ENCODE measurements around the gene GLYR1.
"Not testable (repeated sequence)": the region's sequence is repeated elsewhere in the genome, so short reads cannot be mapped to it uniquely, and the experiment has no call there.

GLYR1 gene

DNA sequence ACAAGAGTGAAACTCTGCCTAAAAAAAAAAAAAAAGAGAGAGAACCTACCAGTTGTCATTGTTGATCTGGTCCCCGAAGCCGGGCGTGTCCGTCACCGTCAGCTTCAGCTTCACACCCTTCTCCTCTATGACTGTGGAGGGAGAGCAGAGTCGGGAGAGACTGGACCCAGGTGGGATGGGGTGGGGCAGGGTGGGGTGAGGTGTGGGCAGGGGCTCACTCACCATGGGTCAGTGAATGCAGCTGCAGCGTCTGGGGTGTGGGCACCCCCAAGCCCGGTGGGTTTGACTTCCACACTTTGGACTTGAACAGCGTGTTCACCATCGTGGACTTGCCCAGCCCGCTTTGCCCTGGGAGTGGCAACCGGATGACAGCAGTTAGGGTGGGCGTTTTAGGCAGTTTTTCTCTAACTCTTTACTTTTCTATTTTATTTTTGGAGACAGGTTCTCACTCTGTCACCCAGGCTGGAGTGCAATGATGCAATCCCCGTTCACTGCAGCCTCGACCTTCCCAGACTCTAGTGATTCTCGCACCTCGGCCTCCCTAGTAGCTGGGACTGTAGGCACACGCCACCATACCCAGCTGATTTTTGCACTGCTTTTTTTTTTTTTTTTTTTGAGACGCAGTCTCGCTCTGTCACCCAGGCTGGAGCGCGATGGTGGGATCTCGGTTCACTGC is 61.2 kb downstream of the GLYR1 start:
- DNase-seq = no peak

DNA sequence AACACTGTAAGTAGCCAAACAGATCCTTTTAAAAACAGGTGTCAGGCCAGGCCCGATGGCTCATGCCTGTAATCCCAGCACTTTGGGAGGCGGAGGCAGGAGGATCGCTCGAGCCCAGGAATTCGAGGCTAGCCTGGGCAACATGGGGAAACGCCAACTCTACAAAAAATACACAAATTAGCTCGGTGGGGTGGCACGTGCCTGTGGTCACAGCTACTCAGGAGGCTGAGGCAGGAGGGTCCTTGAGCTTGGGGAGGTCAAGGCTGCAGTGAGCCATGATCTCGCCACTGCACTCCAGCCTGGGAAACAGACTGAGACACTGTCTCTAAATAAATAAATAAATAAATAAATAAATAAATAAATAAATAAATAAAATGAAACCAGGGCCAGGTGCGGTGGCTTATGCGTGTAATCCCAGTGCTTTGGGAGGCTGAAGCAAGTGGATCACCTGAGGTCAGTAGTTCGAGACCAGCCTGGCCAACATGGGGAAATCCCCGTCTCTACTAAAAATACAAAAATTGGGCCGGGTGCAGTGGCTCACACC is 62.6 kb downstream of the GLYR1 start:
- not testable (repeated sequence) for DNase-seq

DNA sequence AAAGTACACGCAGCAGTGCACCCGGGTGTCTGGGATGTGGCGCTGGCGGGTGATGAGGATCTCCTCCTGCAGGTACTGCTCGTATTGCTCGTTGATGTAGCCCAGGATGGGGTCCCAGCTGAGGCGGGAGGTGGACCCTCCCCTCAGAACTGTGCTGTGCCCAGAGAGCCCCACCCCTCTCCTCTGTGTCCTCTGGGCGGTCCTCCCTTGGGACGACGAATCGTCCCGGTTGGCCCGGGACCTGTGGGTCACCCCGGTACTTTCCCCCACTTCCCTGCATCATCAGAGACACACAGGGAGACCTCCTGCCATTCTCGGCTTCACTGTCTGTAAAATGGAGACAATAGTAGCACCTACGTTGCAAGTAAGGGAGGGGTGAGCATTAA is 63.1 kb downstream of the GLYR1 start:
- DNase-seq = no peak

DNA sequence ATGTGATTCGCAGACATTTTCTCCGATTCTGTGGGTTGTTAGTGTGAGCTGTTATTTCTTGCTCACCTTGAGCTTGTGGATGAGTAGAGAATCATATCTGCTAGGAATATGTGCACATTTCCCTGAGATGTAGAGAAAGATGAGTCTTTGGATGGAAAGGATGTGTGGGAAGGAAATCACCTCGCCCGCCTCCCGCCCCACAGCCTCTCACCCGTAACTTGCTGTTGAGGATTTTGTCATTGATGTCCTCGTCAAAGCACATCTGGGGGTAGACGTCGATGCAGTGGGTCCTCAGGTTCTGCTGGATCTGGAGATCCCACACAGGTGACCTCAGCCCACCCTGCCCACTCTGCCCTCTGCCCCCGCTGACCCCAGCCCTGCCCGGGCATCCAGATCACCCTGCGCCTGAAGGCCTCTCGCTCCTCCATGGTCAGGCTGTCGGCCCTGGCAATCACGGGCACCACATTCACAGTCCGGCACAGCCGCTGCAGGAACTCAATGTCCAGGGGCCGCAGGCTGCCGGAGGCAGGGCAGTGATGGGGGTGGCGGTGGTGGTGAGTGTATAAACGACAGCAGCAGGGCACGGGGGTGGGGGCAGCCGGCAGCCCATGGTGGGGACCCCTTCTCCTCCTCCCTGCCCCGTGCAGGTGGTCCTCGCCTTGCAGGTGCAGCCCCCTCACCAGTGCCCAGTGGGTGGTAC is 63.7 kb downstream of the GLYR1 start:
- DNase-seq = no peak

DNA sequence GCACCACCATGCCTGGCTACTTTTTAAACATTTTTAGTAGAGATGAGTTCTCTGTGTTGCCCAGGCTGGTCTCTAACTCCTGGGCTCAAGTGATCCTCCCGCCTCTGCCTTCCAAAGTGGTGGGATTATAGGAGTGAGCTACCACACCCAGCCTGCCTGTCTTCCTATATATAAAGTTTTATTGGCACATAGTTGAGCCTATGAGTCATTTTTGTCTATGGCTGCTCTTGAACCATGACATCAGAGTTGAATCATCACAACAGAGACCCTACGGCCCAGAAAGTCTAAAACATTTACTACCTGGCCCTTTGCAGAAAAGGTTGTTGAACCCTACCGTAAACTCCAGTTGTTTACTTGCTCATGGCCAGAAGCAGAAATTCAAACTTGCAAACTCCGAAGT is 66.9 kb downstream of the GLYR1 start:
- DNase-seq = no peak

DNA sequence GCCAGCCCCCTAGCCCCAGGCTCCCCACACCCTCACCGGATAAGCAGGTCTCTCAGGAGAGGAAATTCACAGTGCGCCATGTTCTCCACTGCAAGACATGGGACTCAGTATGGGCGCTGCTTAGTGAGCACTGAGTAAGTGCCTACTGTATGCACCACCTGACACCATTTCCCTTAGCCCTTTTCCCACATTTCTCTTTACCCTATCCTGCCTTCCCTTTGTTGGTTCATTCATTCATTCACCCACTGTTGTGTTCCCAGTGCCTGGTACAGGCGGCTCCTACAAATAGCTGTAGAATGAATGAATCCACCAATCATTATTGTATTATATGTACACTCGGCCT is 69.1 kb downstream of the GLYR1 start:
- DNase-seq = no peak

DNA sequence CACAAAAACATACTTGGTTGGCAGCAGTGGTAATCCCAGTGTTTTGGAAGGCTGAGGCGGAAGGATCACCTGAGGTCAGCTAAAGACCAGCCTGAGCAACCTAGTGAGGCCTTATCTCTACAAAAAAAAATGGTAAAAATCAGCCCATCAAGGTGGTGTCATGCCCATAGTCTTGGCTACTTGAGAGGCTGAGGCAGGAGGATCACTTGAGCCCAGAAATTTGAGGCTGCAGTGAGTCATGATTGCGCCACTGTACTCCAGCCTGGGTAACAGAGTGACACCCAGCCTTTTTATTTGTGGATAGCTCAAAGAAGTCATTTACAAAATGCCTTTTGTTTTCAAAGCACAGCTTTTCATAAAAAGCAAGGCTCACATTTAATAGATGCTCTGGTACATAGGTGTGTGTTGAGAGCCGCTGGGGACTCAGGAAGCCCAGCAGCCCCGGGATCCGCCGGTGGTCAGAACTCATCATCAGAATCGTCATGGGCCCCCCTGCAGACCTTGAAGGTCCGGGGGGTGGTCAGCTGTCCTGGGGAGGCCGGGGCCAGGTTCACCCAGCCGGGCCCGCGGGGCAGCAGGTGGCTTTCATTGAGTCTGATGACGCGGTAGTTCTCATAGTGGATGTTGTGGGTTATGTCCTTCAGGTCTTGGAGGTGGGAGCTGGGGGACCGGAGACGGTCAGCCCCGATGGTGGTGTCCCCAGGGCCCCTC is 69.6 kb downstream of the GLYR1 start:
- DNase-seq = no peak

DNA sequence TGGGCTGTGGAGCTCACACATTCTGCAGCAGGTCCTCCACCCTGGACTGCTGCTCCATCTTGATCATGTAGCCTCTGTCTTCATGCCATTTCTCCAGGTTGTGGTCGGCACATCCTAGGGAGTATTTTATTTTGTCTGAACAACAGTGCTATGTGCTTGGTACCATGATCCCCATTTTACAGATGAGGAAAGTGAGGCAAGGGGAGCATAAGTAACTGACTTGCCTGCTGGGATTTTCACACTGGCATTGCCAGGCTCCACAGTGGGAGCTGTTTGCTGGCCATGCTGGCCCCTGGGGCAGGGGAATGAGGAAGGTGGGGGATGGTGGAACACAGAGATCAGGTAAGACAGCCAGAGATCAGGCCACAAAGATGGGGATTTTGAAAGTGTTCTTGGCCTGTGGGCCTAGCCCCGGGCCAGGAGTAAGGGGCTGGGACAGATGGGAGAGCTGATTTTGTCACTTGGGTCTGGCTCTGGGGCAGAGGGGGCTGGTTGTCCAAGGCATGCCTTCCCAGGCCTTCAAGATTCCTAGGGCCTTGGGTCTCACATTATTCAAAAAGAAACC is 70.9 kb downstream of the GLYR1 start:
- no peak for DNase-seq

DNA sequence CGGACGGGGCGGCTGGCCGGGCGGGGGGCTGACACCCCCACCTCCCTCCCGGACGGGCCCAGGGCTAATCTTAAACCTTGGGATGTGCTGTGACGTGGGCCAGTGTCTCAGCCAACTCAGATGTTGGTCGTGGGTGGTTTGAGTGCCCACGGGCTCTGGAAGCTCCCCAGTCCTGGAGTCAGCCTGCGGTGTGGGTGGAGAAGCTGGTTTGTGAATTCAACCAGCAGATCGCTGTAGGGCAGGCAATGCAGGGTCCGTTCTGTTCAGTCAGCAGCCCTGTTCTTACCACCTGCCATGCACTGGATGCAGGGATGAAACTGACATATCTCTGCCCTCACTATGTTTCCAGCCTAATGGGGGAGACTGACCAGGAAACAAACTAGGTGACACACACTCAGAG is 72.1 kb downstream of the GLYR1 start:
- DNase-seq = no peak

DNA sequence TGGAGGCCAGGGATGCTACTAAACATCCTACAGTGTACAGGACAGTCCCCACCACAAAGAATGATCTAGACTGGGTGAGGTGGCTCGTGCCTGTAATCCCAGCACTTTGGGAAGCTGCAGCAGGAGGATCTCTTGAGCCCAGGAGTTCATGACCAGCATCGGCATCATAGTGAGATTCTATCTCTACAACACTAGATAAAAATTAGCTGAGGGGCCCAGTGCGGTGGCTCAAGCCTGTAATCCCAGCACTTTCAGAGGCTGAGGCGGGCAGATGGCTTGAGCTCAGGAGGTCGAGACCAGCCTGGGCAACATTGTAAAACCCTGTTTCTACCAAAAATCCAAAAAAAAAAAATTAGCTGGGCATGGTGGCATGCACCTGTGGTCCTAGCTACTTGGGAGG is 74.7 kb downstream of the GLYR1 start:
- DNase-seq = no peak

DNA sequence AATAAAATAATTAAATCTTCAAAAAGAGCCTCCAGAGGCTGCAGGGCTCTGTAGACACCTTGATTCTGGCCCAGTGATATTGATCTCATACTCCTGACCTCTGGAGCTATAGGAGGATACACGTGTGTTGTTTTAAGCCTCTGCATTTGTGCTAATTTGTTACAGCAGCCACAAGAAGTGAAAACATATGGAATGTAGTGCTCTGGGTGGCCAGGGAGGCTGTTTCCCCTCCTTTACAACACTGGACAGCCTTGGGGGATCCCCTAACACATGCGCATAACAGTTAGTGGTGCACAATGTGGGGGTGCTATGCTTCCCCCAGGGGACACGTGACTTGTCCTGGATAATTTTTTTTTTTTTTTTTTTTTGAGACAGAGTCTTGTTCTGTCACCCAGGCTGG is 75.4 kb downstream of the GLYR1 start:
- DNase-seq = no peak

DNA sequence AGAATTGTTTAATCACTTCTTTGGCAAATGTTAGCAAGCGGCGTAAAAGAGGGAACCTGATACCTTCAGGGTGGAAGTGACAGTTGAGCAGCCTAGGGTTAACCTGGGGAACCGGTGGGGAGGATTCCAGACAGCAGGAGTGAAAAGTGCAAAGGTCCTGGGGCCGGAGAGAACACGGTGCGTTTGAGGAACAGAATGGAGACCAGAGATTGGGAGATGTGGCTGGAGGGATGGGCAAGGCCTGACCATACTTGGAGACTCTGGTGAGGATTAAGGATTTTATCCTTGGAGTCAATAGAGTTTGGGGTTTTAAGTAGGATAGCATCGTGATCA is 77.8 kb downstream of the GLYR1 start:
- DNase-seq = no peak

DNA sequence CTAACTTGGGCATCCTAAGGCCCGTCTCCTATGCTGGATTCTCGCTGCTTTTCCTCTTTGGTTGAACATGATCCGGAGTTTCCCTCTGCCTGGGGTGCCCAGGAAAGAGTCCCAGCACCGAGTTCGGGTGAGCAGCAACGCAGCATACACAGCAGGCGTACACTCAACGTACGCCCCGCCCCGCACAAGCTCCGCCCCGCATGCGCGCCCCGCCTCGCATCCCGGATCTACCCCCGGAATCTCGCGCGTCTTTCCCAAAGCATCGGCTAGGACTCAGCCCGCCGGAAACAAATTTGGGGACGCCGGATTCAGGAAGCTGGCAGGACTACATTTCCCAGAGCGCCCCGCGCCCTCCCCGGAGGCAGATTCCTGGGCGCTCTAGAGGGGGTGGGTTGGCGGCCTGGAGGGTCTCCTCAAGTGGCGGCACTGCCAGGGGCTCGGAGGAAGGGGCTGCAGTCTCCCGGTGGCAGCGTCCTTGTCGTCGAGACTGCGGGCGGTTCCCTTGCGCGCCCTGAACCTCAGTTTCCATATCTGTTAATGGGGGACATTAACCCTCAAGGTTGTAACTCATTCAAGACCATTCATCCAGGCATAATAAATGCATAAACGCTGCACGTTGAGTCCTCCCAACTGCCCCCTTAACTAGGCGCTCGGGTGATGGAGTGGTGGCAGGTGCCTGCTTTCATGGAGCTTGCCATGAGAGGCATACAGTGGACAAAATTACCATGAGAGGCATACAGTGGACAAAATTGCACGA is 78.4 kb downstream of the GLYR1 start:
- DNase-seq = peak; percentile 94

DNA sequence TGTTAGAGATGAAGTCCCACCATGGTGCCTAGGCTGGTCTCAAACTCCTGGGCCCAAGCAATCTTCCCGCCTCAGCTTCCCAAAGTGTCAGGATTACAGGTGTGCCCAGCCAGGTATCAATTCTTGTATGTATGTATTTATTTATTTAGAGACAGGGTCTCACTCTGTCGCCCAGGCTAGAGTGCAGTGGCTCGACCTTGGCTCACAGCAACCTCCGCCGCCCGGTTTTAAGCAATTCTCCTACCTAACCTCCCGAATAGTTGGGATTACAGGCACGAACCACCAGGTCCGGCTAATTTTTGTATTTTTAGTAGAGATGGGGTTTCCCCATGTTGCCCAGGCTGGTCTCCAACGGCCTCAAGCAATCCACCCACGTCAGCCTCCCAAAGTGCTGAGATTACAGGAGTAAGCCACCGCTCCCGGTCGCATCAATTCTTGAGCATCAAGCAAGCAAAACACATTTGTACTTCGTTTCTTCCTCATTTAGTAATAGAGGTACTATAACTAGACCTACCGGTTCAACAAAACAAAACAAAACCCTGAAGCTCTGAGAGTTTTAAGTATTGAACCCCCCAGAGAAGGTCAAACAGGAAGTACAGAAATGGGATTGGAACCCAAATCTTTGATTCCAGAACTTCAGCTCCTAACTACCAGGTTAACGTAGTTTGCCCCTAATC is 79.1 kb downstream of the GLYR1 start:
- DNase-seq = no peak

DNA sequence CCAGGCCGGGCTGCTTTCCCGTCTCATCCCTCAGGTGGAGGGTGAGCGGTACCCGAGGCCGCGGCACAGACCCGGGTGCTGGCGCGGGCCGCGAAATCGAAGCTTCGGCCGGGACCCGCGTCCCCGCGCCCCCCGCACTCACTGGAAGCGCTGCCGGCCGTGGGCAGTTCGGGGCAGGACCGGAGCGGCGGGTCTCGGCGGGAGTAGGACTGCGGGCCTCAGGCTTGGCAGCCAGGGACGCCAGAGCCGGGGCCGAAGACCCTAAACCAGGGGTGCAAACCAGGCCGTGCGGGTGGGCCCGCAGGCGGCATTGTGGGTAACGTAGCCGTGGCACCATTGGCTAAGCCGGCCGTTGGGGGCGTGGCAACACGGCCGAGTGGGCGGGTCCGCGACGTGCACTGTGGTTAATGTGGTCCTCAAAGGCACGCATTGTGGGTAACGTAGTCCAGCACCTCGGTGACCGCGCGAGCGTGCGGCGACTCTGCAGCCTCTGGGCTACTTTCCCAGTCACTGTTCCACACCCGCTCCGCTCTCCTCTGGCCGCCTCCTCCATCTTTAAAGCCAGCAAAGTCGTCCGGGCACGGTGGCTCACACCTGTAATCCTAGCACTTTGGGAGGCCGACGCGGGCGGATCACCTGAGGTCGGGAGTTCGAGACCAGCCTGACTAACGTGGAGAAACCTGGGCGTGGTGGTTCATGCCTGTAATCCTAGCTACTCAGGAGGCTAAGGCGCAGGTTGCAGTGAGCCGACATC is 80.0 kb downstream of the GLYR1 start, which contains the start of gene ZNF500:
Gene ZNF500, minus strand, starts transcription at position 288 of the 754 bp plus-strand sequence. CDS start 1,184 bp downstream, outside the sequence.
- peak; percentile 98 for DNase-seq

DNA sequence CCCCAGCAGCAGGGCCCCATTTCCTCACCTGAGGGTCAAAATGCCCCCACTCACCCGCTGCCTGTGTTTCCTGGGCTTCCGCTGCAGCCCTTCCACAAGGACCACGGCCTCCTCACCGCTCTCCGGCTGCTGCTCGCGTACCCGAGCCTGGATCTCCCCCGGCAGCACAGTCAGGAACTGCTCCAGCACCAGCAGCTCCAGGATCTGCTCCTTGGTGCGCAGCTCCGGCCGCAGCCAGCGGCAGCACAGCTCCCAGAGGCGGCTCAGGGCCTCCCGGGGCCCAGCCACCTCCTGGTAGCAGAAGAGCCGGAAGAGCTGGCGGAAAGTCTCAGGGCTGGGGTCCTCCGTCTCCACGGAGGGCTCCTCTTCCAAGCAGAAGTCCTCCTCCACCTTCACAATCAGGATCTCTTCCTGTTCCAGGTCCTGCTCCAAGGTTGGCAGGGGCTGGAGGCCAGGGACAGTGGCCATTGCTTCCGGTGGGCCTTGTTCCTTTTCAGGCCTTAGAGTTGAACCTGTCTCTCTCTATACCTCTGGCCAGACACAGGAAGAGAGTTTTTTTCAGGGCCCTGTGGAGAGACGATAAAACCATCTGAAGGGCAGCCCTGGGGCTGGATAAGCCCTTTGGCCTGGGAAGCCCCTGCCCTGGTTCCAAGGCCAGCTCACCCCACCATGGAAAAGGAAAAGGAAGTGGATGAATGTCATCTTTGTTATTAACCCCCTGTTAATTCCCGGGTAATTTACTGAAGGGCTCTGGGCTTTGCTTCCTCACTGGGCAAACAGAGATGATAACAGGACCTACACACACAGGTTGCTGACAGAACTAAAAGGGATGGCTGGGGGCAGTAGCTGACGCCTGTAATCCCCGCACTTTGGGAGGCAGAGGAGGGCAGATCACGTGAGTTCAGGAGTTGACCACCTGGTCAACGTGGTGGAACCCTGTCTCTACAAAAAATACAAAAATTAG is 81.3 kb downstream of the GLYR1 start:
- no peak for DNase-seq

DNA sequence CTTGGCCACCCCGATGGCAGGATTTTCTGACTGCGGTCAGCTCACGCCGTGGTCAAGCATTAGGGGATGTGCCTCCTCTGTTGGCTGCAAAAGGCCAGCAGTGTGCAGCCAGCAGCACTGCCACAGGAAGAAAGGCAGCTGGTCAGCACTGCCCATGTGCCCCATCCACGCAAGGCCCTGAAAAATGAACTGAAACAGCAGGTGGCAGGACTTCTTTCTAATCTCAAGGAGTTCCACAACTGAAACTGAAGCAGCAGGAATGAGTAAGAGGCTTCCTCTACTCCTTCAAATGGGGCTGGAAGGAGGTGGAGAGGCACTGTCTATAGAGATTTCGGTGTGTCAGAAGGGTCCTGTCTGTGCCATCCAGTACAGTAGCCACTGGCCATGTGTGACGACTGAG is 83.3 kb downstream of the GLYR1 start:
- DNase-seq = no peak

DNA sequence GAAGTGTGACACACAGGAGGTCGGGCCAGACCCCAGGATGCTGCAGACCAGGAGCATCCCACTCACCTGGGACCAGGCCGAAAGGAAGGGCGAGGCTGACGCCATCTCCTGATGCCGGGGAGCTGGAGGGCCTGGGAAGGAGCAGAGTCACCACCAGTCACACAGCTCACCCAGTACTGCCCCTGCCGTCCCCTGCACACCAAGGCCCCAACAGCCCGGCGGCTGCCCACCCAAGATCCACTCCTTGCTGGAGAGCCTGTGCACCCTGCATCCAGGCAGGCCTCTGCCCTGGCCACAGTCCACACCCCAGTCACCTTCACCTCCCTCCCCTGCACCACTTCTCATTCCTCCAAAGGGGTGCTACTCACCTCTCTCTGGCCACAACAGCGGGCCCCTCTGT is 84.9 kb downstream of the GLYR1 start:
- no peak for DNase-seq

DNA sequence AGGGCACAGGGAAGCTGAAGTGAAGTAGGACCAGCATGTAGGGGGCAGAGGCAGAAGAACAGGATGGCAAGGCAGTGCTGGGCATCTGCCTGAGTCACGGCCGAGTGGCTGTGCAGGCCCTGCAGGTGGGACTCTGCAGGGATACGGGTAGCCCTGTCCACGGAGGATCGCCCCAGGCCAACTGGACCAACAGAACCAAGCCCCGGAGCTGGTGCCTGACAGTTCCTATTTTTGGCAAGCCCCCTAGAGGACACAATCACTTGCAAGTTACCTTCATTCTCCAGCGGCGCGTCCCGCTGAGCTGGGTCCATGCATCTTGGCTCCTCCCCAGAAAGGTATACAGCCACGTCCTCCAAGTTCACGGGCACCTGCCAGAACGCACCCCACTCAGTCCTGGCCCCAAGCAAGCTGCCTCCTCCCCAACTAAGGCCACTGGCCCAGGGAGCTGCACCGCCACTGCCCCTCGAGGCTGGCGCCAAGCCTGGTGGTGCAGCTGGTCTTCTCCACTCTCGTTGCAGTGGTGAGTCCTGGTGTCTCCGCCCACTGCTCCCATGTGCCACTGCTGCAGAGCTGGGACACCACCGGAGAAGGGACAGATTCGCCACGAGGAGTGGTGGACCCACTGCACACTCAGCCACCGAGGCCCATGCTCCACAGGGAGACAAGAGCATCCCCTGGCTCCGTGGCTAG is 86.7 kb downstream of the GLYR1 start:
- no peak for DNase-seq

DNA sequence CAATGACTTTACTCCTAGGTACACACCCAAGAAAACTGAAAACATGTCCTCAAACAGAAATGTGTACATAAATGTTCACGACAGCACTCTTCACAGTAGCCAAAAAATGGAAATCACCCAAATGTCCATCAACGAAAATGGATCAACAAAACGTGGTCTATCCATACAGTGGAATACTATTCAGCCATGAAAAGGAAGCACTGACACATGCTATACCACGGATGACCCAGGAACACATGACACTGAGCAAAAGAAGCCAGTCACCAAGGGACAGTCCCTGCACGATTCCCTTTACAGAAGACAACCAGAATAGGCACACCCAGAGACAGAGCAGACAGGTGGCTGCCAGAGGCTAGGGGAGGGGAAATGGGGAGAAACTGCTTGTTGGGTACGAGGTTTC is 91.4 kb downstream of the GLYR1 start:
- no peak for DNase-seq

Data from CD4-positive, alpha-beta T cell treated with Interleukin-6 for 4 hours (primary cell).